ENCODE data around the gene TERC.

TERC gene

DNA sequence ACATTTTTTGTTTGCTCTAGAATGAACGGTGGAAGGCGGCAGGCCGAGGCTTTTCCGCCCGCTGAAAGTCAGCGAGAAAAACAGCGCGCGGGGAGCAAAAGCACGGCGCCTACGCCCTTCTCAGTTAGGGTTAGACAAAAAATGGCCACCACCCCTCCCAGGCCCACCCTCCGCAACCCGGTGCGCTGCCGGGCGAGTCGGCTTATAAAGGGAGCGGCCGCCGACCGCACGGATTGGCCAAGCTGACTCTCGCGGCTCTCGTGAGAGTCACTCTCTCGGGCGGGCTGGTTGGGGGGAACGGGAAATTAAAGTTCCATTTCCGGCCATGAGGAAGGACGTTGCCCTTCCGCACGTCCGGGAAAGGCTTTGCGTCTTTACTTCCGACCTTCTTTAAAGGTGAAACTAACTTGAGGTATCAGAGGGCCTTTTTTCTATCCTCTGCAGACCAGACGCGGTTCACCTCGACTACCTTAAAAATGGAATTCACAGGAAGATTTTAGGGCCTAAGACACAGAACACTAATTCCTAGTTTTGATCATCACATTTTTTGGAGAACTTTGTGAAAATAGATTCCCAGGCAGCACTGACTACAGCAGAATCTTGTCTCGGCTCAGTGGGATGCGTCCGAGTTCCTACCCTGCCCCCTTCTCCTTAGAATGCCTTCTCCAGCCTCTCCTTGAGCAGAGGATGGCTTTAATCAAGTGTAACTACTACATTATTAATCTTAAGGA, at the start of gene TERC:
Gene TERC, minus strand, starts transcription at position 179 of the 731 bp plus-strand sequence.
- peak within 1 kb of the TSS; percentile 99 for H3K27ac Mint-ChIP-seq
- DNase-seq = peak; percentile 94
- H3K9me3 Mint-ChIP-seq = peaks cover 2% of the 10 kb centered on the region
- H3K4me3 Mint-ChIP-seq = peak within 1 kb of the TSS; percentile 95
- H3K4me1 Mint-ChIP-seq (ENCODE audit: low read depth) = peaks cover 37% of the 10 kb centered on the region
- no peaks in the 10 kb centered on the region for H3K27me3 Mint-ChIP-seq
- H3K36me3 Mint-ChIP-seq (ENCODE audit: low read depth) = peaks cover 9% of the 10 kb centered on the region

DNA sequence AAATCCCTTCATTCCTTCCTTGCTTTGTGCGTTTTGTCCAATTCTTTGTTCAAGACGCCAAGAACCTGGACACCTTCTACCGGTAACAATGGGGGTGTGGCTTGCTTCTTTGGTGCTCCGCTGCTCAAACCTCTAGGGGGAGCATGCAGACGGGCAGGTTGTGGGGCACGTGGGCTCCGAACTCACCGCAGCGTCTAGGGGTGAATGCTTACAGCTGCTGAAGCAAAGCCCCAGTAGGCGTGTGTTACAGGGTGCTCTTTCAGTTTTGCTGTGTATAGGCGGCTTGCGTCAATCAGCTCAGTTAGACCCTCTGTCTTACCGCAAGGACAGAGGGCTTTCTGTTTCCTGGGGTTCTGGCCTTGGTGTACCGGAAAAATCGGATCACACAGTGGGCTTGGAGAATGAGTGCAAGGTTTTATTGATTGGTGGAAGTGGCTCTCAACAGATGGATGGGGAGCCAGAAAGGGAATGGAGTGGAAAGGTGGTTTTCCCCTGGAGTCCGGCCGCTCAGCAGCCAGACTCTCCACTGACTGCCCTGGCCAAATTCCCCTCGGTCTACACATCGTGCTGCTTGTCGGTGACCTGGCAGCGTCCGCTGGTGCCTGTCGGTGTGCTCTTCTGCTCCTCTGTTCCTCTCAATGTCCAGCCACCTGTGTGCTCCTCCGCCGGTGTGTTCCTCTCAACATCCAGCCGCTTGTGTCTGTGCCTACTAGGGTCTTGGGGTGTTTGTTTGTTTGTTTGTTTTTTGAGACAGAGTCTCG, 49.1 kb upstream of the TERC start:
- Mint-ChIP-seq H3K27me3 (peaks cover 4% of the 10 kb centered on the region), H3K4me3 (peak overlapping the region; percentile 72), H3K9me3 (peaks cover 7% of the 10 kb centered on the region), H3K36me3 (ENCODE audit: low read depth) (no peaks in the 10 kb centered on the region), H3K27ac (peak overlapping the region; percentile 85), H3K4me1 (ENCODE audit: low read depth) (peaks cover 29% of the 10 kb centered on the region)
- peak; percentile 78 for DNase-seq

DNA sequence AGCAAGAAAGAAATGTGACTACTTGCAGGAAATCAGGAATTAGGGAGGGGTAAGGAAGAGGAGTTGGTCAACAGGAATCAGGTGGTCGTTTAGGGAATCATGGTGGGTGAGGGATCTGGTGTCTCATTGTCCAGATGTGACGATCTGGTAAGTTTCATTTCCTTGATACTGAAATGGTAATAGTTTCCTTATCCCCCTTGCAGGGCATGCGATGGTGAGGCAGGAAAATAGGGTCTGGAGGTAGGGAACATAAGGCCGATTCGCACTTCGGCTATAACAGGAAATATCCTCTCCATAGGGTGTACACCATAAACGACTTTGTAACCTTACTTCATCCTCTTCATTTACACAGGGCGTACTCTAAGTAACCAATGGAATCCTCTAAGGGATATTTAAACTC, 48.4 kb upstream of the TERC start:
- DNase-seq = no peak
- peak overlapping the region; percentile 85 for H3K27ac Mint-ChIP-seq
- no peaks in the 10 kb centered on the region for H3K36me3 Mint-ChIP-seq (ENCODE audit: low read depth)
- peaks cover 3% of the 10 kb centered on the region for H3K27me3 Mint-ChIP-seq
- H3K4me1 Mint-ChIP-seq (ENCODE audit: low read depth) = peaks cover 29% of the 10 kb centered on the region
- peaks cover 7% of the 10 kb centered on the region for H3K9me3 Mint-ChIP-seq
- H3K4me3 Mint-ChIP-seq = peak overlapping the region; percentile 72

DNA sequence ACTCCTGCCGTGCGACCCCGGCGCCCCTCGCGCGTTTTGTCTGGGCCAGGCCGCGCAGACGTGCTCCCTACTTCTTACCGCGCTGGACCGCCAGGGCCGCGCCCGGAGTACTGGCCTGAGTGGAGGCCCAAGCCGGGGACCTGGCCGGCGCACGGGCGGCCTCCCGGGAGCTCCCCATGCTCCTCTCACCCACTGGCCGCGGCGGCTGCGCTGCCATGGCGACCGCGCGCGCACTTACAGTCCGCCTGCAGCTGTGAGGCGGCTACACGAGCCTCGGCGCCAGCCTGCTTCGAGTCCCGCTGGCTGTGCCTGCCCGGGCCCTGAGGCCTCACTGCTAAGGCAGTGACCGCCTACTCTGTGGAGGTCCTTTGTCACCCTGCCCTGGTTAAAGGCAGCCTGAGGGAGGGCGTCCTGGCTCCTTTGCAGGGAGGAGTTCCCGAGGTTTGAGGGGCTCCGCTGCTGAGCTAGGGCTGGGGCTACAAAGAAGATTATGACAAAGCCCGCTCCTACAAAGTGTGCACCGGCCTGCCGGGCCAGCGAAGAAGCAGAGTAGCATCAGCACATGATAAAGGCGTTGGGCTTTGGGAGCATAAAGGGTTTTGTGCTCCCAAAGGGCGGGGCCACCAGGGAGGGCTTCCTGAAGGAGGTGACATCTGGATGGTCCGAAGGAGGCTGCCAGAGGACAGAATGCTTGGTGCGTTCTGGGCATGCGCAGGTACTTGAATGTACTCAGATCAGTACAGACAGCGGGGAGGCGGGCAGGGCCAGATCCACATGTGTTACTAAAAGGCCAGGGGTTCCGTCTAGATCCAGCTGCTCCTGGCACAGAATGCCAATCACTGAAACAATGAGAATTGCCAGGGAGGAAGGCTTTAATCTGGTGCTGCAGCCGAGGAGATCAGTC, 47.7 kb upstream of the TERC start, which contains the start of the genes LRRC34 and LRRIQ4:
Gene LRRC34, minus strand, starts transcription at position 573 of the 904 bp plus-strand sequence. Its CDS starts 356 bp downstream, at position 217.
Gene LRRIQ4, plus strand, starts transcription at position 539 of the 904 bp plus-strand sequence. CDS start 9,052 bp downstream, outside the sequence.
- peak within 1 kb of the TSS; percentile 85 for H3K27ac Mint-ChIP-seq
- DNase-seq = peak; percentile 82
- H3K36me3 Mint-ChIP-seq (ENCODE audit: low read depth) = no peaks in the 10 kb centered on the region
- peak within 1 kb of the TSS; percentile 72 for H3K4me3 Mint-ChIP-seq
- peaks cover 29% of the 10 kb centered on the region for H3K4me1 Mint-ChIP-seq (ENCODE audit: low read depth)
- peaks cover 7% of the 10 kb centered on the region for H3K9me3 Mint-ChIP-seq
- no peaks in the 10 kb centered on the region for H3K27me3 Mint-ChIP-seq

DNA sequence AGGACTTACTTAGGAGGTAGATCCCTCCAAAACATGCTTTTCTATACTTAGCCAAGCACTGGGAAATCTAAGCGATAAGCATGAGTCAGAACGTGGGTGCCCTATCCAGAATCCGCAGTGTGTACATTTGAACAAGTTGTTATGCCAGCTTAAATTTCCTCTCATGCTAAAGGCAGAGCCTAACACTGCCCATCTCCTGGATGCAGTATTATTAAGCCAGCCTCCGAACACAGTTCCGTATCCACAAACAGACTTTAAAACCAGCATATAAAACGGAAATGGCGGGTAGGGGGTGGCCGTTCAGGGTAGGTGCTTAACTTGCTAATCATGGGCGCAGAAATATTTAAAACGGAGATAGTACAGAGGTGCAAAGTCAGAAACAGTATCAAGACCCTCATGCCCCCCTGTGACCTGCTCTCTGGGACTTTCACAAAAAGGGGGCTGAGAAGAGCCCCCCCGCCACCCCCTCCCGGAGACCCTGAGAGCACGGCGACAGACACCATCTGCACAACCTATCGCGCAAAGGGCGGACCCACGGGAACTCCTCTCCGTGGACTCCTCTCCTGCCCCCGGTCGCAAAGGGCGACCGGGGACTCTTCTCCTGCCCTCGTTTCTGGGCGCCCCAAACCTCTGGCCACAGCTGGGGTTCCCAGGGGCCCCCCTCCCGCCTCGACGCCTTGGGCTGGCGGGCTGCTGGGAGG, 46.9 kb upstream of the TERC start:
- H3K36me3 Mint-ChIP-seq (ENCODE audit: low read depth) = no peaks in the 10 kb centered on the region
- H3K27ac Mint-ChIP-seq = peak overlapping the region; percentile 76
- no peaks in the 10 kb centered on the region for H3K27me3 Mint-ChIP-seq
- H3K9me3 Mint-ChIP-seq = peaks cover 7% of the 10 kb centered on the region
- peak overlapping the region; percentile 72 for H3K4me3 Mint-ChIP-seq
- no peak for DNase-seq
- peaks cover 29% of the 10 kb centered on the region for H3K4me1 Mint-ChIP-seq (ENCODE audit: low read depth)

DNA sequence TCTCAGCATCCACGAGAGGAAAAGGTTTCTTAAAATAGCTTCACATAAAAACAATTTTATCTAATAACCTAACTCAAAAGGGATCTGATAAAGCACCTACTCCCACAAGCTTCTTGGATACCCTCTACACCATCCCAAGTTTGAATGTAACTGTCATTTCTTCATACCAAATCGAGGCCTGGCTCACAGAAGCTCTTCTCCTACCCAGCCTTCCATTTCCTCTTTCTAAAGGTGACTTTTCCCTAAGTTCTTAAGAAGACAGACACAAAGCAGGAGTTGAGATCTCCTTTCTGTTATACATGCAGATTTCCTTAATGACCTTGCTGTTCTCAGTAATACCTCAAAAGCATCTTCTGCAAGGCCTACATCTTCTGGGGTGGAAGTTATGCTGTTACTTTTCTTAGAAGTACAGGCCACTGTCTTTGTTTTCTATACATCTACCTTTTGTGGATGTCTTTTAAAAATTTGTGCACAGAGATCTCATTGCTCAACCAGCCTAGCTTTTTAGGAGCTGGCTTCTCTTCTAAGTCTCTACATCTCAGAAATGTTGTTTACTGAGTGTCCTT, 44.5 kb upstream of the TERC start:
- no peaks in the 10 kb centered on the region for H3K27me3 Mint-ChIP-seq
- H3K27ac Mint-ChIP-seq = no peak overlapping the region
- H3K4me1 Mint-ChIP-seq (ENCODE audit: low read depth) = peaks cover 28% of the 10 kb centered on the region
- no peak overlapping the region for H3K4me3 Mint-ChIP-seq
- no peaks in the 10 kb centered on the region for H3K9me3 Mint-ChIP-seq
- DNase-seq = no peak
- H3K36me3 Mint-ChIP-seq (ENCODE audit: low read depth) = no peaks in the 10 kb centered on the region

DNA sequence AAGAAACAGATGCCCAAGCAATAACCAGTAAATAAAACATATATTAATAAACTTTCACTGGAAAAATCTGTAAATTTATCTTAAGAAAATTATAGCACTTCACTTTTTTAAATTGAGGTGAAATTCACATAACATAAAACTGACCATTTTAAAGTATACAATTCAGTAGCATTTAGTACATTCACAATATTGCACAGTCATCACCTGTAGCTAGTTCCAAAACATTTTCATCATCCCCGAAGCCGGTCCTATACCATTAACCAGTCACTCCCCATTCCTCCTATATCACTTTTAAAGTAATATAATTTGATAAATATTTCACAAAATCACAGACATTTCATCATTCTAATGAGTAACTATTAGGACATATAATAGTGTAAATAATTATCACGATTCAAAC, 39.8 kb upstream of the TERC start:
- H3K27me3 Mint-ChIP-seq = no peaks in the 10 kb centered on the region
- H3K4me1 Mint-ChIP-seq (ENCODE audit: low read depth) = peaks cover 5% of the 10 kb centered on the region
- no peaks in the 10 kb centered on the region for H3K9me3 Mint-ChIP-seq
- no peak overlapping the region for H3K4me3 Mint-ChIP-seq
- DNase-seq = no peak
- H3K36me3 Mint-ChIP-seq (ENCODE audit: low read depth) = no peaks in the 10 kb centered on the region
- no peak overlapping the region for H3K27ac Mint-ChIP-seq

DNA sequence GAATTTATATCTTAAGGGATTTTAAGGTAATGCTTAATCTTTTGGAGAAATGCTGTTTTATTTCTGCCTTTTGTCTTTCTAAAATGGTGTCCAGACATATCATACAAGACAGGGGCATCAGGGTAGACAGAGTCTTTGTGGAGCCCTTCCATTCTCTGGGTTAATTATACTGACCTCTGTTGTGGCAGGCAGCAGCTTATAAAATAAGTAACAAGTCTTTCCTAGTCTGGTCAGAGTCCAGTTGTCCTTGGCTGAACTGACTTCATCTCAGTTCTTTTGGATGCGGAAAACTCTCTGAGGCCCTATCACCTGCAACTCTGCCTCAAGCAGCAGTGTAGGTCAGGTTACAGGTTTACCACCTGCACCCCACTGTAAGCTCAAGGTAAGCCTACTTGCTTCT, 27.5 kb upstream of the TERC start:
- Mint-ChIP-seq H3K27me3 (no peaks in the 10 kb centered on the region), H3K27ac (no peak overlapping the region), H3K4me3 (no peak overlapping the region), H3K36me3 (ENCODE audit: low read depth) (peaks cover 61% of the 10 kb centered on the region), H3K9me3 (no peaks in the 10 kb centered on the region), H3K4me1 (ENCODE audit: low read depth) (peaks cover 10% of the 10 kb centered on the region)
- no peak for DNase-seq

DNA sequence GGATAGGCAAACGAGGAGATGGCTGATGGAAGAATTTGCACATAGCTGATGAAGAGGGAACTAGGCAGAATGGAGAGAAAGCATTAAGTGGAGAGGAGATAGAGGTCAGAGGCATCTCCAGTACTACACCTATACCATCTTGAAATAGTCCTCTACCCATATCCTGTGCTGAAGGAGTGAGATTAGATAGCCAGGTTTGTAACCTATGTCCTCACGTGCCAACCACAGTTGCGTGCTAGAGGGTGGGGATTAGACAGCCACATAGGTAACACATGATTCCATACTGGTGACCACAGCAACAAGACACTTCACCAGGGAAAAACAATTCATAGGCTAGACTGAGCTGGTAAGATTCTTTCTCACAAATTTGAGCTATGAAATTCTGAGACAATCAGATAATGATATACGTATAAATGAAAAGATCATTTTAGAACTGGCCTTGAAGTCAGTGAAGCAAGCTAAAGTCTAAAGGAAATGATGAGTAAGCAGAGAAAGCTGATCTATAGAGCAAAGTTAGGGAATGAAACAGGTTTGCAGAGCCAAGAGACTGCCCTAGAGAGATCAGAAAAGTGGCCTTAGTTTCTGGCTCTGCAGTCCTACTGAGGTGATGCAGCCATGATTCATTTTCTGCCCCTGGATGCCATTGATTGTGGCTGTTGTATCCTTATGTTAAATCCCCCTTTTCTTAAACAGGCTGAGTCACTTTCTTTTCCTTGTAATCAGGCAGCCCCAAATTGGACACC, 26.0 kb upstream of the TERC start:
- Mint-ChIP-seq H3K4me3 (no peak overlapping the region), H3K27ac (no peak overlapping the region), H3K36me3 (ENCODE audit: low read depth) (peaks cover 71% of the 10 kb centered on the region), H3K4me1 (ENCODE audit: low read depth) (peaks cover 16% of the 10 kb centered on the region), H3K27me3 (no peaks in the 10 kb centered on the region), H3K9me3 (no peaks in the 10 kb centered on the region)
- DNase-seq = no peak

DNA sequence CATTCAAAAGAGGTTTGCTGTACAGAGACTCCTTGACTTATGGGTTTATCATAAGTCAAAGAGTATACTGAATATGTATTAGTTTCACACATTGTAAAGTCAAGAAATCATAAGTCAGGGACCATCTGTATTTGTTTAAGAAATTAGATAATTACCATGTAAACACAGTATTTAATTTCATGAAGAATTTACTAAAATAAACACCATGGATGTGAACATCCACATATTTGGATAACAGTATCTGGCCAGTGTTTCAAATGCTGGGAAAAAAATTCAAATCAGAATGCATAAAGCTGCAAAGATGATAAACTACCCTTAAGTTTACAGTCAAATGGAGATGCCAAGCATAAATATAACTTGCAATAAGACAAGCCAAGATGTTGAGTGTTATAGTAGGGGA, 25.4 kb upstream of the TERC start:
- no peak overlapping the region for H3K27ac Mint-ChIP-seq
- H3K9me3 Mint-ChIP-seq = no peaks in the 10 kb centered on the region
- peaks cover 77% of the 10 kb centered on the region for H3K36me3 Mint-ChIP-seq (ENCODE audit: low read depth)
- no peaks in the 10 kb centered on the region for H3K27me3 Mint-ChIP-seq
- no peak for DNase-seq
- peaks cover 21% of the 10 kb centered on the region for H3K4me1 Mint-ChIP-seq (ENCODE audit: low read depth)
- no peak overlapping the region for H3K4me3 Mint-ChIP-seq

DNA sequence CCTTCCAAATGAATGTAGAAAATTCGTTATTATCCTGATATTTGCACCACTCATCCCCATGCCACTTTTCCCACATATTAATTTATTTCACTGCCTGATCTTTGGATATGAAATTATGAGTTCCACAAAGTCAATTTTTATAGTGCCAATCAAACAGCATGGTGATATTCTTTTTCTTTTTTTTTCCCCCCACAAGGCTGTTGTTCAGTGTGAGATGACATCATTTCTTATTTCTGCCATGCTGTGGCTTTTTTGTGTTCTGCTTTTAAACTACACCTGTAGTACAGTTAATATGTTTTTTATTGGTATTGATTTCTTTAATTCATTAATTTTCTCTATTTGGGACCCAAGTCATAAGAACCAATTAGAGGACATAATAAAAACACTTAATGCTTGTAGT, 22.9 kb upstream of the TERC start:
- H3K9me3 Mint-ChIP-seq = no peaks in the 10 kb centered on the region

DNA sequence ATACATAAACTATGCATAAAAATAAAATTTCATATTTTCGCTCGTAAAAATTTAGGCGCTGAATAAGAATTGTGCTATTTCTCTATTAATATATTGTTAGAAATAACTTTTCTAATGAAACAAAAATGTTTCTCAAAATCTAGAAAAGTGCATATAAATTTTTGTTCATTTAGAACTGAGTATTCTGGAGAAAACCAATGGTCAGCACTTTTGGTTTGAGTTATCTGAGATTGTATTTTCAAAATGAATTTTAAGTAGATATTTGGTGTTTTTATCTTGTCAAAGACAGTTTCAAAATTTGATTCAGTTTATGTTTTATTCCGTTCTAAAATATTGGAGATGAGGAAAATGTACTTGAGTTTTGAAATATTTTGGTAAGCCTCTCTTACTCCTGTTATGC, 22.3 kb upstream of the TERC start:
- Mint-ChIP-seq H3K4me1 (ENCODE audit: low read depth) (peaks cover 25% of the 10 kb centered on the region), H3K27ac (no peak overlapping the region), H3K4me3 (no peak overlapping the region), H3K36me3 (ENCODE audit: low read depth) (peaks cover 89% of the 10 kb centered on the region), H3K27me3 (no peaks in the 10 kb centered on the region), H3K9me3 (no peaks in the 10 kb centered on the region)
- no peak for DNase-seq

More for the DNA sequence above, 22.9 kb upstream of the TERC start:
- no peak for DNase-seq
- H3K36me3 Mint-ChIP-seq (ENCODE audit: low read depth) = peaks cover 89% of the 10 kb centered on the region
- no peak overlapping the region for H3K4me3 Mint-ChIP-seq
- peaks cover 21% of the 10 kb centered on the region for H3K4me1 Mint-ChIP-seq (ENCODE audit: low read depth)
- no peaks in the 10 kb centered on the region for H3K27me3 Mint-ChIP-seq
- H3K27ac Mint-ChIP-seq = no peak overlapping the region

DNA sequence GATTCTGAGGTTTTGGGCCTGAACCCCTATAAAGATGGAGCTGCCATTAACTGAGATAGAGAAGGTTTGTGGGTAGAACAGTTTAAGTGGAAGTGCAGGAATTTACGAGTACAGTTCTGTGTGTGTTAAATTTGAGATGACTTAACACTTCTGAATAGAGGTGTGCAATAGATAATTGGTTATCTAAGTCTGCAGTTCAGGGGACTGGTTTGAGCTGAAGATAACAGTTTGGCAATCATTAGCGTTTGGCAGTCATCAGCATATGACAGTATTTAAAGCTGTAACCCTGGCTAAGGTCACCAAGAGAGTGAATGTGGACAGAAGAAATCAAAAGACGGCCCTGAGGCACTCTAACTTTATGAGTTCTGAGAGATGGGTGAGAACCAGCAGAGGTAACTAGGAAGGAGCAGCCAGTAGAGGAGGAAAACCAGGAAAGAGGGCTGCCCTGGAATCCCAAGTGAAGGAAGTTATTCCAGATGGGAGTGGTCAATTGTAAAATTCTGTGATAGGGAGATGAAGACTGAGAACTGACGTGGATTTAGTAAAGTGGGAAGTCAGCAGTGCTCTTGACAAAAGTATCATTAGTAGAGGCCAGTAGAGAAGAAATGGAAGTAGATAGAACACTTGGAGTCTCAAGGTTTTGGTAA, 16.5 kb upstream of the TERC start:
- Mint-ChIP-seq H3K27ac (peak overlapping the region; percentile 45), H3K4me3 (no peak overlapping the region), H3K36me3 (ENCODE audit: low read depth) (peaks cover 91% of the 10 kb centered on the region), H3K9me3 (no peaks in the 10 kb centered on the region), H3K4me1 (ENCODE audit: low read depth) (peaks cover 59% of the 10 kb centered on the region), H3K27me3 (no peaks in the 10 kb centered on the region)
- DNase-seq = no peak
